GM12878 (cell line): Measurements from ENCODE around the gene DLG2. TPM values are rescaled to one million over a fixed set of nuclear protein-coding genes. Genes with fewer than 3 reads are reported as not detected.

Experiments
- ATAC-seq: fragments of 200-7000 bp; cut with Tn5 transposase; 3 replicates; pipeline ENCODE4 v1.9.1; 2020; ENCODE audit warnings: mild to moderate bottlenecking, moderate library complexity
- BruUV-seq: library from RNA; stranded (reverse); fragments of 400-500 nt; replicated peaks from 2 replicates; lab custom pipeline; 2021; lab: Mats Ljungman, UMichigan
- CTCF ChIA-PET: fragments of 300-600 bp; sonication (Branson Sonifier 250); formaldehyde crosslinking; extraction: SDS; loops from one replicate; lab custom pipeline; 2021; ENCODE audit warnings: inconsistent platforms; lab: Yijun Ruan, JAX
- POLR2A ChIA-PET: fragments of 350-600 bp; formaldehyde crosslinking; extraction: SDS; loops from one replicate; lab custom pipeline; 2021; ENCODE audit warnings: inconsistent platforms; lab: Charles Lee
- RAD21 ChIA-PET: fragments of 300-600 bp; sonication (Branson Sonifier 250); formaldehyde crosslinking; loops from one replicate; lab custom pipeline; 2023; ENCODE audit warnings: antibody characterized with exemption; ENCODE audit not compliant: unreplicated experiment; lab: Charles Lee
- SMC1A ChIA-PET: fragments of 300-600 bp; sonication (Branson Sonifier 250); formaldehyde crosslinking; loops from one replicate; lab custom pipeline; 2023; ENCODE audit not compliant: unreplicated experiment, uncharacterized antibody; lab: Charles Lee
- DNase-seq: peaks from one replicate; pipeline ENCODE4 v3.0.0-alpha.2; 2011; ENCODE audit warnings: low read depth, low spot score
- FAIRE-seq: peaks from 3 replicates; lab custom pipeline; 2011; peaks lifted over from hg19 to GRCh38; lab: Jason Lieb, UNC
- H2AFZ ChIP-seq: 2 replicates; pipeline ENCODE4 v1.6.0; 2011; ENCODE audit warnings: low read depth, low read length, control low read depth; ENCODE audit not compliant: control insufficient read depth
- H3K27ac ChIP-seq: 2 replicates; pipeline ENCODE4 v1.5.1; 2011; ENCODE audit warnings: control low read depth; ENCODE audit not compliant: control insufficient read depth, insufficient read depth
- H3K27me3 ChIP-seq, 2 experiments: replicated peaks in 1 of 2; 2 replicates each; pipeline versions ENCODE4 v1.6.0 to v1.6.1; 2011; ENCODE audit warnings: low read length in 1 of 2; ENCODE audit not compliant: control insufficient read depth in 2 of 2, insufficient read depth in 2 of 2
- H3K36me3 ChIP-seq, 2 experiments: 2 replicates each; pipeline ENCODE4 v1.5.1; 2011; ENCODE audit warnings: low read length in 1 of 2; ENCODE audit not compliant: control insufficient read depth in 2 of 2, insufficient read depth in 2 of 2
- H3K4me1 ChIP-seq: 2 replicates; pipeline ENCODE4 v1.6.1; 2011; ENCODE audit warnings: mild to moderate bottlenecking, low read length, moderate library complexity, mixed read lengths; ENCODE audit not compliant: control insufficient read depth, insufficient read depth
- H3K4me2 ChIP-seq: 2 replicates; pipeline ENCODE4 v1.6.0; 2011; ENCODE audit warnings: control low read depth; ENCODE audit not compliant: control insufficient read depth, insufficient read depth
- H3K4me3 ChIP-seq: fragments of 200-600 bp; sonication (generic); 2 replicates; pipeline ENCODE4 v1.5.1; 2016
- H3K79me2 ChIP-seq: 2 replicates; pipeline ENCODE4 v1.6.0; 2011; ENCODE audit warnings: low read length; ENCODE audit not compliant: control insufficient read depth, insufficient read depth
- H3K9ac ChIP-seq: 2 replicates; pipeline ENCODE4 v1.8.0; 2011; ENCODE audit warnings: low read length, control low read depth, mixed read lengths; ENCODE audit not compliant: control insufficient read depth, insufficient read depth
- H3K9me3 ChIP-seq: replicated peaks from 3 replicates; pipeline ENCODE4 v1.5.1; 2011; ENCODE audit warnings: mild to moderate bottlenecking, low read length; ENCODE audit not compliant: control insufficient read depth, insufficient read depth
- H4K20me1 ChIP-seq: 2 replicates; pipeline ENCODE4 v1.6.0; 2011; ENCODE audit not compliant: control insufficient read depth, insufficient read depth
- CREM ChIP-seq: IDR thresholded peaks from 2 replicates; pipeline ENCODE4 v1.6.1; 2014; ENCODE audit warnings: antibody characterized with exemption, low read depth
- KDM1A ChIP-seq: fragments of 200-600 bp; sonication (generic); IDR thresholded peaks from 2 replicates; pipeline ENCODE4 v1.6.1; 2016; ENCODE audit warnings: borderline replicate concordance
- MEF2B ChIP-seq: fragments of 450-650 bp; IDR thresholded peaks from 2 replicates; pipeline ENCODE4 v1.6.1; 2018; ENCODE audit warnings: mild to moderate bottlenecking, moderate library complexity; ENCODE audit not compliant: partially characterized antibody, poor library complexity, severe bottlenecking
- NR2F1 ChIP-seq: fragments of 450-650 bp; conservative IDR thresholded peaks from 2 replicates; pipeline ENCODE4 v1.6.1; 2017; ENCODE audit warnings: mild to moderate bottlenecking
- PAX8 ChIP-seq: fragments of 450-650 bp; IDR thresholded peaks from 2 replicates; pipeline ENCODE4 v1.6.1; 2017; ENCODE audit warnings: mild to moderate bottlenecking, moderate library complexity
- RAD51 ChIP-seq: fragments of 450-650 bp; IDR thresholded peaks from 2 replicates; pipeline ENCODE4 v1.6.1; 2016; ENCODE audit warnings: moderate library complexity, mild to moderate bottlenecking, inconsistent platforms
- SMAD5 ChIP-seq: IDR thresholded peaks from 2 replicates; pipeline ENCODE4 v1.6.1; 2016; ENCODE audit warnings: antibody characterized with exemption, low read depth
- USF2 ChIP-seq: IDR thresholded peaks from 2 replicates; pipeline ENCODE4 v1.6.1; 2011; ENCODE audit warnings: low read depth, low read length, improper control_type of control experiment, borderline replicate concordance
- WRNIP1 ChIP-seq: IDR thresholded peaks from 2 replicates; pipeline ENCODE4 v1.6.1; 2011; ENCODE audit warnings: low read depth, low read length, improper control_type of control experiment, borderline replicate concordance
- ZNF274 ChIP-seq: IDR thresholded peaks from one replicate; pipeline ENCODE4 v1.8.0; 2011; ENCODE audit not compliant: insufficient read length, insufficient read depth
- WGBS: methylation state at CpG from one replicate; pipeline ENCODE4 v1.1.6; 2016; ENCODE audit warnings: low lambda C conversion rate; ENCODE audit not compliant: insufficient replicate concordance, insufficient coverage; ENCODE audit errors: missing lambda C conversion rate; 5-methylcytosine and 5-hydroxymethylcytosine counted together
- in situ Hi-C: fragments of 300-500 bp; cut with MboI; formaldehyde crosslinking; loops from 9 replicates; pipeline ENCODE4 v1.14.3; 2018; ENCODE audit warnings: mixed read lengths
- intact Hi-C: fragments of 100-400 bp; cut with micrococcal nuclease; formaldehyde crosslinking; loops from one replicate; pipeline ENCODE4 v1.14.2; 2022; ENCODE audit not compliant: unreplicated experiment
- polyA plus RNA-seq, 11 experiments: library from polyadenylated mRNA; depleted of rRNA in 4 of 11; unstranded in 6 of 11; stranded (reverse) in 5 of 11; fragments of >200 nt; fragmentation: Nextera tagmentation in 4 of 11; fragmentation: Illumina TruSeq in 1 of 11; extraction: Ambion mirVana in 4 of 11; extraction: Trizol in 1 of 11; gene quantifications; 1 replicate in 1 of 11; 2 replicates in 10 of 11; pipeline versions ENCODE4 v1.2.1 to v1.2.3, GENCODE V29; 2011 to 2016; ENCODE audit warnings: inconsistent platforms in 2 of 11, missing spikeins in 2 of 11, low read depth in 1 of 11
- total RNA-seq, 4 experiments: library from RNA; depleted of rRNA in 3 of 4; stranded (reverse); fragments of >200 nt in 3 of 4; fragmentation: Illumina TruSeq in 1 of 4; extraction: Trizol in 1 of 4; gene quantifications; 2 replicates each; pipeline versions ENCODE4 v1.2.1 to v1.2.3, GENCODE V29; 2013 to 2021
- TF ChIP-seq, protein P1 (sequence below): fragments of 450-650 bp; formaldehyde crosslinking; IDR thresholded peaks from 2 replicates; pipeline ENCODE4 v1.4.0; 2022; ENCODE audit warnings: mild to moderate bottlenecking, moderate library complexity

The DLG2 gene
- total and polyA plus RNA-seq, 10 of the 15 experiments (the other 5 are each of a cell fraction or from before 2014, with no cell fraction given) = 0.09 to 0.98 (median 0.35) TPM

DNA sequence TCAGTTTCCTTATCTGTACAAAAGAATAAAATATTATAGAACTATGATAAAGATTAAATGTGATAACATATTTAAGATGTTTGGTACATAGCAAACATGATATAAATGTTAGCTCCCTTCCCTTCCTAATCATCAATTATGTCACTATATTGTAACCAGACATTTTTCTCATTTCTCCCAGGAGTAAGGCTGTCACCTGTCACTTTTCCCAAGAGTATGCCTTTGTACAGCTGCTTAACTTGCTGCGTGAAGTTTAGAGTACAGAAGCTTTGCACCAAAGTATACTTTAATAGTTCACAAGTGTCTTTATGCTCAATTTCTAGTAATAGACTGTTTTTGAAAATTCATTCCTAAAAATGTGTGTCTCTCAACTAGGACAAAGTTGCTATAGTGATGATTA is 186.9 kb downstream of the DLG2 start:
- no TSS peak for BruUV-seq
- ChIA-PET CTCF (no interaction called here), RAD21 (no interaction called here), SMC1A (no interaction called here), POLR2A (no interaction called here)
- Histone ChIP-seq H2AFZ (no peak overlapping the region), H3K27me3 (no peaks in the 10 kb centered on the region), H3K4me3 (no peak overlapping the region), H3K9me3 (no peaks in the 10 kb centered on the region), H3K27ac (no peak overlapping the region), H3K4me2 (no peak overlapping the region), H3K79me2 (no peaks in the 10 kb centered on the region), H3K9ac (no peak overlapping the region), H3K36me3 (no peaks in the 10 kb centered on the region), H4K20me1 (no peaks in the 10 kb centered on the region), H3K4me1 (no peaks in the 10 kb centered on the region)
- intact Hi-C loops (no loop called here), in situ Hi-C loops (no loop called here)
- 74% methylated on average over 1 of the region's 1 CpG for WGBS
- ATAC-seq = no peak
- no peak for TF ChIP-seq MEF2B
- no peak for TF ChIP-seq NR2F1
- no peak for TF ChIP-seq PAX8
- TF ChIP-seq USF2 = no peak
- TF ChIP-seq ZNF274 = no peak
- no peak for TF ChIP-seq RAD51
- no peak for TF ChIP-seq KDM1A
- TF ChIP-seq WRNIP1 = no peak
- TF ChIP-seq, protein P1, sequence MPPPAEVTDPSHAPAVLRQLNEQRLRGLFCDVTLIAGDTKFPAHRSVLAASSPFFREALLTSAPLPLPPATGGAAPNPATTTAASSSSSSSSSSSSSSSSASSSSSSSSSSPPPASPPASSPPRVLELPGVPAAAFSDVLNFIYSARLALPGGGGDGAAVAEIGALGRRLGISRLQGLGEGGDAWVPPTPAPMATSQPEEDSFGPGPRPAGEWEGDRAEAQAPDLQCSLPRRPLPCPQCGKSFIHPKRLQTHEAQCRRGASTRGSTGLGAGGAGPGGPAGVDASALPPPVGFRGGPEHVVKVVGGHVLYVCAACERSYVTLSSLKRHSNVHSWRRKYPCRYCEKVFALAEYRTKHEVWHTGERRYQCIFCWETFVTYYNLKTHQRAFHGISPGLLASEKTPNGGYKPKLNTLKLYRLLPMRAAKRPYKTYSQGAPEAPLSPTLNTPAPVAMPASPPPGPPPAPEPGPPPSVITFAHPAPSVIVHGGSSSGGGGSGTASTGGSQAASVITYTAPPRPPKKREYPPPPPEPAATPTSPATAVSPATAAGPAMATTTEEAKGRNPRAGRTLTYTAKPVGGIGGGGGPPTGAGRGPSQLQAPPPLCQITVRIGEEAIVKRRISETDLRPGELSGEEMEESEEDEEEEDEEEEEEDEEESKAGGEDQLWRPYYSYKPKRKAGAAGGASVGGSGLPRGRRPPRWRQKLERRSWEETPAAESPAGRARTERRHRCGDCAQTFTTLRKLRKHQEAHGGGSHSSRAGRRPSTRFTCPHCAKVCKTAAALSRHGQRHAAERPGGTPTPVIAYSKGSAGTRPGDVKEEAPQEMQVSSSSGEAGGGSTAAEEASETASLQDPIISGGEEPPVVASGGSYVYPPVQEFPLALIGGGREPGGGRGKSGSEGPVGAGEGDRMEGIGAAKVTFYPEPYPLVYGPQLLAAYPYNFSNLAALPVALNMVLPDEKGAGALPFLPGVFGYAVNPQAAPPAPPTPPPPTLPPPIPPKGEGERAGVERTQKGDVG (CRISPR knock-in tag) = no peak
- no peak for TF ChIP-seq CREM
- TF ChIP-seq SMAD5 = no peak
- no peak for FAIRE-seq
- DNase-seq = no peak
